Stromal cell of bone marrow (primary cell): ENCODE data around the gene ZNF346.
"Not testable (repeated sequence)": the region's sequence is repeated elsewhere in the genome, so short reads cannot be mapped to it uniquely, and the experiment has no call there.

Experiments used
- DNase-seq: peaks from one replicate; pipeline ENCODE4 v3.0.0-alpha.2; 2012; ENCODE audit warnings: low read depth

Gene ZNF346

DNA sequence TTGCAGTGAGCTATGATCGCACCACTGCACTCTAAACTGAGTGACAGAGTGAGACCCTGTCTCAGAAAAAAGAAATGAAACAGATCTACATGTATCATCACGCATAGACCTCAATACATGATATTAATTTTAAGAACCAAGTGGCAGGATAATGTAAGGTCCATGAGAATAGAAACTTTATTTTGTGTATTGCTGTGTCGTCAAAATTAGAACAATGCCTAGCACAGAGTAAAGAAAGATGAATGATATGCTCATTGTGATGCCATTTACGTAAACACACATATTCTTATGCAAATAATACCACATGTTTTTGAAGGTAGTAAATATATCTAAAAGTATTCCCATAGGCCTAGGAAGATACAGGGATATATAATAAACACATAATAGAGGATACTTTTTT lies 12.3 kb upstream of the ZNF346 start:
- DNase-seq: no peak

DNA sequence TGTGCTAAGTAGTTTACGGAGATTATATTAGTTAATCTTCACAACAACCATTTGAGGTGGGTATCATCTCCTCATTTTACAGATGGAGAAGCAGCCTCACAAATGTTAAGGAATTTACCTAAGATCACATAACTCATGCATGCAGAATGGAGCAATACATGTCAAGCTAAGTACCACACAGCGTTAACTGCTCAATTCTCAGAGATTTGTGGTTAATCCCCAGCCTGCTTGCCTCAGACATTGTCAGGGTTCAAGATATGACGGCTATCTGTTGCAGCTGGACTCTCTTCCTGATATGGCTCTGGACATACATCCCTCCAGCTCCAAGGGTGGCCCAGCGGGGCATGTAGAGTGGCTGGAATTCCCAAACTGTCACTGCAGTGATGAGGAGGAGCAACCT lies 7.3 kb upstream of the ZNF346 start:
- no peak for DNase-seq

DNA sequence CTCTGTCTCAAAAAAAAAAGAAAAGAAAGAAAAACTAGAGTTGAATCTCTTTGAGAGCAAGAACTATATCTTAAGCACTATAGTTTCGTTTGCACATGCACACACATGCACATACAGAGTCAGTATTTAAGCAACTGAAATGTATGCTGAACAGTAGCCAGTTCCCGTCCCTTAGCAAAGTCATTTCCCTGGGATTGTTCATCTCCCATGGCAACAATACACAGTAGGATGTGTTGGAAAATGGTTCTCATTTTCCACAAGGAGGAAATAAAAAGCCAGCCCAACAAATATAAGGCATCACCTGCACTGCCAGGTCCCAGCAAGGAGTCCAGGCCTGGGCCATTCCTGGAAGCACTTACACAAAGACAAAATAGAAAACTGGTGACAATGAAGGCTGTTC lies 4.2 kb upstream of the ZNF346 start:
- DNase-seq: no peak

DNA sequence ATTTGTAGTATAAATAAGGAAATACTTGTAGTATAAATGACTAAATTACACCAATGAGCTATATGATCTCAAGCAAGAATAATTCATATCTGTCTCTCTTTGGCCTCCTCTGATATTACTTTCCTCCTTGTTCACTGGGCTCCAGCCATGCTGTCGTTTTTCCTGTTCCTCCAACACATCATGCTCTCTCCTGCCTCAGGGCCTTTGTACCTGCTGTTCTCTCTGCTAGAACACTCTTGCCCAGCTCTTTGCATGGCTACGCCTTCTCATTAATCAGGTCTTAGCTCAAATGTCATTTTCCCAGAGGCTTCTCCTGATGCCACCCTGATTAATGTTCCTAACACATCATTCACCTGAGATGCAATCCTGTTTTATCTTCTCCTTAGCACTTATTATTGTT lies 2.5 kb upstream of the ZNF346 start:
- DNase-seq: no peak

DNA sequence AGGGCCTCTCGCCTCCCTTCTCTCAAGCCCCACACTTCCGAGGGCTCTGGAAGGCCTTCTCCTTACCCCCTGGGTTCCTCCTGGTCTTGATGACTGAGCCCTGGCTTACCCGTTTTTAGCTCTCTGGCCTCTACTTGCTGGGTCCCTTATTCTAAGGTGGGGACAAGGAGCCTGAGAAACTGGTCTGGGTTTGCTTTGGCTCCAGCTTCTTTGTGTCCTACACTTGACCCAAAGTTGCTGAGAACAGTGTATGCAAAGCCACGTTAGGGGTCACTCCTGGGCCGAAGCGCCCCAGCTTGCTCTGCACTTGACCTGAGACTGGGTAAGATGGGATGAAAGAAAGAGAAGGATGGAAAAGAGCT lies 788 bp downstream of the ZNF346 start:
- DNase-seq: no peak

DNA sequence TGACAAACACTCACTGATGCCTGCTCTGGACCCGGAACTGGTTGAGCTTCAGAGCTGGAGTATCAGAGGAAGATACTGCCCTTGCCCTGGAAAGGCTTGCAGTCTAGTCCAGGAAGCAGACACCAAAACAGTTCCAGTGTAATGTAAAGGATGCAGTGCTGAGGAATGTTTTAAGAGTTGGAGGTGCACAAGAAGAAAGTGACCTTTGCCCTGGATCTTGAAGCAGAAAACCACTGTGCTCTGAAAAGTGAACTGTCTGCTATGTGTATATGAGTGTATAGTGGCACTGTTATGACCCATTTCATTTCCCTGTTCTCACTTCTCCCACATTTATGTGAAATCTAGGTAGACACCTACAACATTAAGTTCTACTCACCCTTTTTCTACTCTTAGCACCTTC lies 2.1 kb downstream of the ZNF346 start:
- DNase-seq: no peak

DNA sequence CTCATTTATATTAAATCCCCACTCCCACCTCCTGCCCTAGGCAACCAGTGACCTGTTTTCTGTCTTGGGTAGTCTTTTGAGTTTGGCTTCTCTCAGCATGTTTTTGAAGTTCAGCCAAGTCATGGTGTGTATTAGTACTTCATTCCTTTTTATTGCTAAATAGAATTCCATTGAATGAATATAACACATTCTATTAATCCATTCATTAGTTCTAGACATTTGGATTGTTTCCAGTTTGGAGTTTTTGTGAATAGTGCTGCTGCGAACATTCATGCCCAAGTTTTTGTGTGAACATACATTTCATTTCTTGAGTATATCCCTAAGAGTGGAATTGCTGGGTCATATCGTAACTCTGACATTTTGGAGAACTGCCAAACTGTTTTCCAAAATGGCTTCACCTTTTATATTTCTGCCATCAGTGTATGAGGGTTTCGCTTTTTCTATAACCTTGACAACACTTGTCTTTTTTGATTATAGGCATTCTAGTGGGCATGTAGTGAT lies 2.7 kb downstream of the ZNF346 start:
- no peak for DNase-seq

DNA sequence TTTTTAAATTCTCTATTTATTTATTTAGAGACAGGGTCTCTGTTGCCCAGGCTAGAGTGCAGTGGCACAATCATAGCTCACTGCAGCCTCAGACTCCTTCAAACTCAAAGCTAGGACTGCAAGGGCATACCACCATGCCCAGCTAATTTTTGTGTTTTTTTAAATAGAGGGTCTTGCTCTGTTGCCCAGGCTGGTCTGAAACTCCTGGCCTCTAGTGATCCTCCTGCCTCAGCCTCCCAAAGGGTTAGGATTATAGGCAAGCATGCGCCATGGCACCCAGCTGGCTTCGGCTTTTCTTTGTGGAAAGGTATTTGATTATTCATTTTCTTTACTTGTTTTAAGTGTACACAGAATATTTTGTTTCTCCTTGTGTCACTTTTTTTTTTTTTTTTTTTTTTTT lies 5.2 kb downstream of the ZNF346 start:
- DNase-seq: no peak

DNA sequence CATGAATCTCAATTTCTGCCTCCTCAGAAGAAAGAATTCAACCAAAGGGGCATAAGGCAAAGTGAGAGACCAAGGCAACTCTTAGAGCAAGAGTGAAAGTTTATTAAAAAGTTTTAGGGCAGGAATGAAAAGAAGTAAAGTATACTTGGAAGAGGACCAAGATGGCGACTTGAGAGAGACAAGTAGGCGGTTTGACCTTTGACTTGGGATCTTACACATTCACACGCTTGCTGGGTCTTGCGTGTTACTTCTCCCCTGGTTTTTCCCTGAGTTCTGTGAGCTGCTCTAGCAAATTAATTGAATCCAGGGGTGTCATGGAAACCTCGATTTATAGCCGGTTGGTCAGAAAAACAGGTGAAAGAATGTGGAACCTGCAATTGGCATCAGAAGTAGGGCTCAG lies 7.0 kb downstream of the ZNF346 start:
- no peak for DNase-seq

DNA sequence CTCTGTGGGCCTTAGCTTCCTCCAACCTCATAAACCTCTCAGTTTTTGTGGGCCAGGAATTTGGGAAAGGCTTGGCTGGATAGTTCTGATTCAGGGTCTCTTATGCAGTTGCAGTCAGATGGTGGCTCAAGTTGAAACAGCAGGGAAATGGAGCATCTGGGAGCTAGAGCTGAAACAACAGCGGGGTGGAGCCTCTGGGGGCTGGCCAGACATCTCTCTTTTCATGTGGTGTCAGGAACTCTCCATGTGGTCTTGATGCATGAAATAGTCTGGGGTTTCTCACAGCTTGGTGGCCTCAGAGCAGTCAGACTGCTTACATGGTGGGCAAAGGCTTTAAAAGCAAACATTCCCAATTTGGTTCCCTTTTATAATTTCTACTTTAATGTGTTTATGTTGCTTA lies 13.5 kb downstream of the ZNF346 start:
- no peak for DNase-seq

DNA sequence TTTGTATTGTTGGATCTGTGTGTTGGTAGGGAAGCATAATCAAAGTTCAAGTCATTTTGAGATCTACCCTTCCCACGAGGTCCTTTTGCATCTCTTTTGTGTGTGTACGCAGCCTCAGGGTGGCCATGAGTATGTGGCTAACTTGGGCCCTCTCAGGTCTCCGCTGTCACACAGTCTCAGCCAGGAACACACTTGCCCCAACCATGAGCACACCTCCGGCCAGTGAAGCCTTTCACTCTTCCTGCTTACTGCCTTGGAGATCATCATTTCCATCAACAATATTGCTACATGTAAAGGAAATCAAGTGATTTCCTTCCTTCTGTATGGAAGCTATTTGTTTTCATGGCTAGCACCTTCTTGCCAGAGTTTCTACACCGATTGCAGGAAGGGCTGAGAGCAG lies 13.9 kb downstream of the ZNF346 start:
- no peak for DNase-seq

DNA sequence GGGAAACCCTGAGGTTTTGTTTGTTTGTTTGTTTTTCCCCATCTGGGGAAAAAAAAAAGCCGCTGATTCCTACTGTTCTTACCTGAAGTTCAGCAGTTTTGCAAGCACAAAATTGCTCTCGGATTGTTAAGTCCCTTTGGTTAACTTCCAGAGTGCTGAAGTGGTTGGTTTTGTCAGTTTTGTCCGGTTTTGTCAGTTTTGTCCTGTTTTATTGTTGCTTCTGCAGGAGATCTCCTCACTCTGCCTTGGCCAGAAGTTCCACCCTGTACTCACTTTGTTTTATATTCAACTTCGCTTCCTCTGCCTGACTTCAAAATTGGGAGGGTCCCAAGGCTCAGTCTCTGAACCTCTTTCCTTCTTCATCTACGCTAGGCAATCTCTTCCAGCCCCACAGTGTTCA lies 14.4 kb downstream of the ZNF346 start:
- DNase-seq: no peak

DNA sequence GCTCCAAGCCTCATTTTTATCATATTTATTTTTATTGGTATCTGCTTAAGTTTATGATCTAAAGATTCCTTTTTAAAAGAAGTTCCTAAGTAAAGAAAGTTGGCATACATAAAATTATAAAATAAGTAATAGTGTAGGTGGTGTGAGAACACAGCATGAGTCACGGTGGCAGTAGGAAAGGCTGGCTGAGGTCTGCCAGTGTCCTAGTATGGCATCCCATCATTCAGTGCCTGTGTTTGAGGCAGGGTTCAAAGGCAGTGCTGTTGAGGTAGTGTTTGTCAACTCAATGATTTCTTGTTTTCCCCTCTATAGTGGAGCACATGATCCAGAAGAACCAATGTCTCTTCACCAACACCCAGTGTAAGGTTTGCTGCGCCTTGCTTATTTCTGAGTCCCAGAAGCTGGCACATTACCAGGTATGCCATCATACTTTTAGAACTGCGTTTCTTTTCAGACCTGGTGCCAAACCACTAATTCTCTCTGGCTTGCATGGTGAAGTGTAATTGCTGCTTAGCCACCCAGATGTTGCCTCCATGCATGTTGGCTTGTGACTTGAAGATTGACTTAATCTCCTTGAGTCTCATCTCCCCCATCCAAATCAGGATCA lies 18.4 kb downstream of the ZNF346 start:
- peak; percentile 70 for DNase-seq

DNA sequence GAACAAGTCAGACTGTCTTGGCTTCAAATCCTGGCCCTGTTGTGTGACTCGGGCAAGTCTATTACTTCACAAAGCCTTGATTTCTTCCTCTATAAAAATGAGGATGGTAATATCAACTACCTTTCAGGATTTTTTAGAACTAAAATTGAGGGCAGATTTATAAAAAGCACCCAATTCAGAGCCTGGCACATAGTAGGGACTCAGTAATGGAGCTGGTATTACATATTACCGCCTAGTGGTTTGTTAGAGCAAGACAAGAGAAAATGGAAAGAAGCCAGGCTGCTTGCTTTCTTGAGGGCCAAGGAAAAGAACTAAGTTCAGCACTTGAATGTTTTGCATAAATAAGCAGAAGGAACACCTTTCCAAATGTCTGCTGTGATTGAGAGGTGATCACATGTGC lies 19.4 kb downstream of the ZNF346 start:
- no peak for DNase-seq

DNA sequence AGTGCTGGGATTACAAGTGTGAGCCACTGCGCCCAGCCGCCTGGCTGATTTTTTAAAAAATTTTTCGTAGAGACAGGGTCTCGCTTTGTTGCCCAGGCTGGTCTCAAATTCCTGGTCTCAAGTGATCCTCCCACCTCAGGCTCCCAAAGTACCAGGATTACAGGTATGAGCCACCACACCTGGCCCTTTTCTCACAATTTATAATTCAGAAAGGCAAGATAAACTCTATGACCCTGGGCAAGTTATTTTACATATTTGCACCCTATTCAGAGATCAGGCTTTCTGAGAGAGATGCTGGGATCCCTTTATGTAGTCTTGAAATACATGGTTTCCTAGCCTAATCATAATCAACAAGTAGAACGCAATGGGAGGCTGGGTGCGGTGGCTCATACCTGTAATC lies 20.6 kb downstream of the ZNF346 start:
- no peak for DNase-seq

DNA sequence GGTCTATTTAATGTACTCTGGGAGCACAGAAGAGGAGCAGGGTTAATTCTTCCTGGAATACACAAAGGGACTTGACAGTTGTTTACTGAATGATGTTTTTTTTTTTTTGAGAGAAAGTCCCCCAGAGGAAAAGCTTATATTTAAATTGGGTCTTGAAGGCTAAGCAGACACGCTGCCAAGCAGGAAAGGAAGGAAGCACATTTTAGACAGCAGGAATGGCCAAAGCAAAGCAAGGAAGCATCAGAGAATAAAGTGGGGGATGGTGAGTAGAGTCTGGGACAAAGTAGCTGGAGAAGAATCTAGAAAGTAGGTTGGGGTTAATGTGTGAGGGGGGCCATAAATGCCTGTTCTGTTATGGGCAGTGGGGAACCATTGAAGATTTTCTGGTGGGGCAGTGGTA lies 21.5 kb downstream of the ZNF346 start:
- no peak for DNase-seq

DNA sequence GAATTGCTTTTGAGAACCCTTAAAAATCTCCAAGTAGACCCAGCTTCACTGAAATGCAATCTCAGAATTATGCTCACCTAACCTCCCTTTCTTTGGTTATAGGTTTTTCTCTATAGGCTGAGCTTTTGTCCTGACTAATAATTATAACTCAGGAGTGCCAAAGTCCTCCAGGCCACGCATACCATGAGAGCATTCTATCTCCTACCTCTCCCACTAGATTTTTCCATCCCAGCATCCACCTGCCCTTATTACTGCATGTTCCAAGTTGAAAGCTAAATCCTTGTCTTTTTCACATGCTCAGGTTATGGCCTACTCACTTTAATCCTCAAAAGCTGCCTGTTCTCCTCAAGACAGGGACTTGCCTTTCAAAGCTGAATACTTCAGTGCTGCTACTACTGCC lies 22.1 kb downstream of the ZNF346 start:
- no peak for DNase-seq

DNA sequence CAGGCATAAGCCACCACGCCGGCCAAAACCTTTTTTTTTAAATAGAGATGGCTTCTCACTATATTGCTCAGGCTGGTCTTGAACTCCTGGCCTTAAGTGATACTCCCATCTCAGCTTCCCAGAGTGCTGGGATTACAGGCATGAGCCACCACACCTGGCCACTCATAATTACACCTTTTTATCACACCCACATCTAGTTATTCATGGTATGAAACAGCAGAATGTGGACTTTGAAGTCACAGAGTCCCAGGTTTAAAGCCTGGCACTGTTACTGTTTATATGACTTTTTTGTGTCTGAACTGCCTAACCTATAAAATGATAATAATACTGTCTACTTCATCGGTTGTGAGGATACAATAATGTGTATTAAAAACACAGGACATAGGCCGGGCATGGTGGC lies 23.1 kb downstream of the ZNF346 start:
- DNase-seq: no peak

DNA sequence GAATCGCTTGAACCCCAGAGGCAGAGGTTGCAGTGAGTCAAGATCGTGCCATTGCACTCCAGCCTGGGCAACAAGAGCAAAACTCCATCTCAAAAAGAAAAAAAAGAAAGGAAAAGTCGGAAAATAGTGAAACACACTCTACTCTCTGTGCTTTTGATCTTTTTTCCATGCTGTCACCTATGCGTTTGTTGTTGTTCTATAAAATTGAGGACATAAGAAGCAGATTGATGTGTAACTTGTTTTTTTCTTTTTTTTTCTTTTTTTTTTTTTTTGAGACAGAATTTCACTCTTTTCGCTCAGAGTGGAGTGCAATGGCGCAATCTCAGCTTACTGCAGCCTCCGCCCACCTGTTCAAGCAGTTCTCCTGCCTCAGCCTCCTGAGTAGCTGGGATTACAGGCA lies 26.0 kb downstream of the ZNF346 start:
- not testable (repeated sequence) for DNase-seq

DNA sequence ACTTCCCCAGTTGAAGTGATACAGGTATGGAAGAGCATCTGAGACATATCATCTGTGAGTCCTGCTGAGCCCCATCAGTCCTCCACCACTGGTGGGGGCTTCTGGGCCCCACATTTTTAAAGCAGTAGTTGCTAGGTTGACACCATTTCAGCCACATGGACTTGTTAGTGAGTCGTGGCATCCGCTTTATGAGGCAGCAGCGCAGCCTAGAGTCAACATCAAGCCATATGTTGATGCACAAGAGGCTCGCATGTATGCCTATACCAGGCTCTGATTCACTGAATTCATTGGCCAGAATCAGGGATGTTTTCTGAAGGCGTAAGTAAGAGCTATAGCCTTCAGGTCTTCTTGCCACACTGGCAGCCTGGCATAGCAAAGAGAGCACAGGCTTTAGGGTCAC lies 26.8 kb downstream of the ZNF346 start:
- DNase-seq: no peak

DNA sequence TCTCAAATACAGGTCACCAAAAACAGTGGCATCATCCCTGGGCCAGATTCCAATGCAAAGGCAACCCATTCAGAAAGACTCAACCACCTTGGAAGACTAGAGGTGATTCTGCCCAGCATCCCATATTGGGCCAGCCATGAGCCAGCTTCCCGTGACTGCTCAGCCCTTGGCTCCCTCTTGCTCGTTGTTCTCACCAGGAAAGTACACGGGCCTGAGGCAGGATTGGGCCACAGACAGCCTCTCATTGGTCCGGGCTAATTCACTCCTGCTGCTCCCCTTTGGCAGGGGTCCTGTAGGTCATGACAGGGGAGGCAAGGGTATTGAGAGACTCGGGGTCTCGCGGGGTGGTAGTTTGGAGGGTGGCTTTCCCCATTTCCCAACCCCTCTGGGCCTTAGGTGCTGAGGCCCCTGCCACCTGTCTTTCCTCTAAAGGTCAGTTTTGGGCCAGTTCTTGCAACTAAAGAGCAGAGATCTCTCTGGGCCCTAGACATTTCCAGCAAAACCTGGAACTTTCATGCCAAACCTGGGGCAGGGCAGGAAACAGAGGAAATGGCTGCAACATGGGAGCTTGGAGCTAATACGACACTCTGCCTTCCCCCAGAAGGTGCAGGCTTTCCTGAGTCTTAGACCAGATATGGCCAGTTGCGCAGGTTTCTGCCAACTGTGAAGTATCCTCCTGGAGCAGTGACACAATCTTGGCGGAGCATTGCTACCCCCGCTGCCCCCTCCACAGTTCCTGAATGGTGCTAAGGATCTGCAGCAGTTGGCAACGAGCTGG lies 42.2 kb downstream of the ZNF346 start:
- no peak for DNase-seq

DNA sequence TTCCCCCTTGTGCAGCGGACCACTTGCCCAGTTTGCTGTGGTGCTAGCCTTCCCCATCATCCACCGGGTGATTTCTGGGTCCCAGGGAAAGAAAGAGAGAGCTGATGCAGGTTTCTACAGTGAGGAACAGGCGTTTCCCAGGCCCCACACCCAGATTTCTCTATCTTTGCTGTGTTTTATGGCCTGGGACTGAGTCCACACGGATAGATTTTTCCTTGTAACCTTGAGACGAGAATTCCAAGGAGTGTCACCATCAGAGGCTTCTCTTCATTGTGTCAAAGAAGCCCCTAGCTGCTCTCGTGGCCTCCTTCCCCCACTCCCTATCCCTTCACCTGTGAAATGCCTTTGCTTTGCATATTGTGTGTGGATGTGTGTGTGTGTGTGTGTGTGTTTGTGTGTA lies 43.0 kb downstream of the ZNF346 start:
- DNase-seq: no peak

DNA sequence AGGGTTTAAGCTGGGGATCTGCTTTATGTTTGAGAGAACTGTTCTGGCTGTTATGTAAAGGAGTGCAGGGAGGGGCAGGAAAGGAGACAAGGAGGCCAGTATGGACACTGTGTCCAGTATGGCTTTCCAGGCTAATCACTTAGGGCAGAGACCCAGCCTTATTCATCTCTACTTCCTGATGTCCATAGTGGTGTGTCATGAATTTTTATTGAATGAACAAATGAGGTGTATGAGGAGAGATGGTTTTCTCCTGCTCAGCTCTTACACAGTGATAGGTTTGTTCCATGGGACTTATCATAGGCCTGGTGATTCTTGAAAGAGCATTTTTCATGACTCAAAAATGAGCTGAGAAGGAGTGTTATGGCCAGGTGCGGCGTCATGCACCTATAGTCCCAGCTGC lies 43.7 kb downstream of the ZNF346 start:
- no peak for DNase-seq

DNA sequence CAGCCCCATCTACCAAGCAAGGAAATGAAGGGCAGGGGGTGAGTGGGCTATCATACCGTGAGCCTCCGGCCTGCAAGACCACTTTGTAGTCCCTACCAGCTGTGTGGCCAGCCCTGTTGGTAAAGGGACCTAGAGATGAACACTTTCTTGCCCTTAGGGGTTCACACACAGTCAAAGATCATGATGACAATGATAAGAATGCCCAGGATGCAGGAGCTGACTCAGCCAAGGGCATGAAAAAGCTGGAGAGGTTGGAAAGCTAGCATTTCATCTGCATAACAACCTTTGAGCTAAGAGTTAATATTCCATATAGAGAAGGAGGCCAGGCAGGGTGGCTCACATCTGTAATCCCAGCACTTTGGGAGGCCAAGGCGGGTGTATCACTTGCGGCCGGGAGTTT lies 45.0 kb downstream of the ZNF346 start:
- DNase-seq: no peak
